A673 (cell line): ENCODE results near the gene LAIR1. TPM values are rescaled to one million over a fixed set of nuclear protein-coding genes. Genes with fewer than 3 reads are reported as not detected.
"Not testable (repeated sequence)": the region's sequence is repeated elsewhere in the genome, so short reads cannot be mapped to it uniquely, and the experiment has no call there.

Experiments
- BruUV-seq: library from RNA; stranded (reverse); fragments of 400-500 nt; replicated peaks from 2 replicates; lab custom pipeline; 2021; lab: Mats Ljungman, UMichigan
- CTCF ChIA-PET: fragments of 300-600 bp; sonication (Branson Sonifier 250); formaldehyde crosslinking; loops from one replicate; lab custom pipeline; 2022; ENCODE audit warnings: antibody characterized with exemption; lab: Charles Lee
- POLR2A ChIA-PET: fragments of 300-600 bp; sonication (Branson Sonifier 250); formaldehyde crosslinking; loops from one replicate; lab custom pipeline; 2022; ENCODE audit warnings: antibody characterized with exemption; ENCODE audit not compliant: low non-redundant PET; lab: Charles Lee
- DNase-seq: peaks from one replicate; pipeline ENCODE4 v3.0.0-alpha.2; 2015; ENCODE audit warnings: low spot score
- H3K27ac ChIP-seq: fragments of 200-600 bp; sonication (generic); 2 replicates; pipeline ENCODE4 v1.5.1; 2016; ENCODE audit warnings: mixed run types, low read depth, mild to moderate bottlenecking, mixed read lengths, antibody characterized with exemption, low read length; ENCODE audit not compliant: poor library complexity, severe bottlenecking
- H3K27me3 ChIP-seq: fragments of 200-600 bp; sonication (generic); replicated peaks from 2 replicates; pipeline ENCODE4 v1.6.1; 2017; ENCODE audit warnings: mixed run types, low read depth, mild to moderate bottlenecking, mixed read lengths, antibody characterized with exemption, low read length; ENCODE audit not compliant: insufficient read depth, poor library complexity
- H3K36me3 ChIP-seq: fragments of 200-600 bp; sonication (generic); 2 replicates; pipeline ENCODE4 v1.6.1; 2016; ENCODE audit warnings: mixed run types, mild to moderate bottlenecking, mixed read lengths, antibody characterized with exemption, low read length; ENCODE audit not compliant: insufficient read depth, poor library complexity, severe bottlenecking
- H3K4me1 ChIP-seq: fragments of 200-600 bp; sonication (generic); 2 replicates; pipeline ENCODE4 v1.6.1; 2017; ENCODE audit warnings: mixed run types, mild to moderate bottlenecking, mixed read lengths, antibody characterized with exemption, low read length; ENCODE audit not compliant: insufficient read depth, poor library complexity, severe bottlenecking
- H3K4me3 ChIP-seq: fragments of 200-600 bp; sonication (generic); 2 replicates; pipeline ENCODE4 v1.5.1; 2016; ENCODE audit warnings: low read depth, mixed run types, mild to moderate bottlenecking, mixed read lengths, low read length; ENCODE audit not compliant: poor library complexity, severe bottlenecking
- H3K9me3 ChIP-seq: fragments of 200-600 bp; sonication (generic); 2 replicates; pipeline ENCODE4 v1.6.1; 2016; ENCODE audit warnings: mixed run types, low read depth, mild to moderate bottlenecking, mixed read lengths, antibody characterized with exemption, low read length; ENCODE audit not compliant: poor library complexity, severe bottlenecking
- EZH2 ChIP-seq: fragments of 200-600 bp; sonication (generic); IDR thresholded peaks from 2 replicates; pipeline ENCODE4 v1.6.1; 2017; ENCODE audit warnings: borderline replicate concordance, low read depth, mild to moderate bottlenecking, mixed read lengths, antibody characterized with exemption, low read length; ENCODE audit not compliant: poor library complexity, severe bottlenecking
- intact Hi-C: fragments of 100-400 bp; cut with micrococcal nuclease; formaldehyde crosslinking; loops from one replicate; pipeline ENCODE4 v1.10.0; 2022; ENCODE audit not compliant: unreplicated experiment
- total RNA-seq: library from RNA; stranded (reverse); gene quantifications from 2 replicates; pipeline ENCODE4 v1.2.3, GENCODE V29; 2021
- TF ChIP-seq, protein P1 (sequence below): fragments of 300-800, 200-600 bp; sonication (generic); conservative IDR thresholded peaks from 2 replicates; pipeline ENCODE4 v1.5.1; 2017; ENCODE audit warnings: low read depth, mild to moderate bottlenecking, antibody characterized with exemption, low read length, moderate library complexity, mixed read lengths

Gene LAIR1
- total RNA-seq, 1 experiment from 2014 or later: not detected

DNA sequence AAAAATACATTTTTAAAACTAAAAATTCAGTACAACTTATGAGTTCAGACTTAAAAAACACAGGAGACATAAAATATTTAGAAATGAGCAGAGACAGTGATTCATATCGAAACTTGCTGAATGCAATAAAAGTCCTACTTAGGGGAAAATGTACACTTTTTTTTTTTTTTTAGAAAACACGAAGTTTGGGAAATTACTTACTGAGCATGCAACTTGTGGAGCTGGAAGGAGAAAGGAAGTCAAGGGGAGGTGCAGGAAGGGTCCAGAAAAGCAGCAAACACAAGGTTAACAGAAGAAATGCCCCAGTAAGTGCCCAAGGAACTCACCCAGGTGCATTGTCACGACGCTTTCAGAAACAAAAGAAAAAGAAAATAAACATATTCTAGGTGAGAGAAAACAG lies 18.6 kb upstream of the LAIR1 start:
- Histone ChIP-seq H3K27ac (no peak overlapping the region), H3K4me1 (peaks cover 4% of the 10 kb centered on the region), H3K36me3 (no peaks in the 10 kb centered on the region), H3K27me3 (peaks cover 21% of the 10 kb centered on the region), H3K9me3 (no peaks in the 10 kb centered on the region), H3K4me3 (no peak overlapping the region)
- no TSS peak for BruUV-seq
- no peak for TF ChIP-seq EZH2
- TF ChIP-seq, protein P1, sequence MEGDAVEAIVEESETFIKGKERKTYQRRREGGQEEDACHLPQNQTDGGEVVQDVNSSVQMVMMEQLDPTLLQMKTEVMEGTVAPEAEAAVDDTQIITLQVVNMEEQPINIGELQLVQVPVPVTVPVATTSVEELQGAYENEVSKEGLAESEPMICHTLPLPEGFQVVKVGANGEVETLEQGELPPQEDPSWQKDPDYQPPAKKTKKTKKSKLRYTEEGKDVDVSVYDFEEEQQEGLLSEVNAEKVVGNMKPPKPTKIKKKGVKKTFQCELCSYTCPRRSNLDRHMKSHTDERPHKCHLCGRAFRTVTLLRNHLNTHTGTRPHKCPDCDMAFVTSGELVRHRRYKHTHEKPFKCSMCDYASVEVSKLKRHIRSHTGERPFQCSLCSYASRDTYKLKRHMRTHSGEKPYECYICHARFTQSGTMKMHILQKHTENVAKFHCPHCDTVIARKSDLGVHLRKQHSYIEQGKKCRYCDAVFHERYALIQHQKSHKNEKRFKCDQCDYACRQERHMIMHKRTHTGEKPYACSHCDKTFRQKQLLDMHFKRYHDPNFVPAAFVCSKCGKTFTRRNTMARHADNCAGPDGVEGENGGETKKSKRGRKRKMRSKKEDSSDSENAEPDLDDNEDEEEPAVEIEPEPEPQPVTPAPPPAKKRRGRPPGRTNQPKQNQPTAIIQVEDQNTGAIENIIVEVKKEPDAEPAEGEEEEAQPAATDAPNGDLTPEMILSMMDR: no peak
- no peak for DNase-seq
- intact Hi-C loops: no loop called here
- ChIA-PET POLR2A (no interaction called here), CTCF (no interaction called here)

DNA sequence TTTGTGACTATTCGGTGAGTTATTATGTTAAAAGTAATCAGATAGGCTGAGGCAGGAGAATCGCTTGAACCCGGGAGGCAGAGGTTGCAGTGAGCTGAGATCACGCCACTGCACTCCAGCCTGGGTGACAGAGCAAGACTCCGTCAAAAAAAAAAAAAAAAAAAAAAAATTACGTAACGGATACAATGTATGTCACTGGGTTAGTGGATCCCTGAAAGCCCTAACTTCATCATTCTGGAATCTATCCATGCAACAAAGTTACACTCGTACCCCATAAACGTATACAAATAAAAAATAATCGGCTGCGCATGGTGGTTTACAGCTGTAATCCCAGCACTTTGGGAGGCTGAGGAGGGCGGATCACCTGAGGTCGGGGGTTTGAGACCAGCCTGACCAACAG lies 17.3 kb upstream of the LAIR1 start:
- DNase-seq, CTCF ChIA-PET, H3K4me1 ChIP-seq, intact Hi-C loops, H3K36me3 ChIP-seq, H3K27me3 ChIP-seq, POLR2A ChIA-PET, H3K9me3 ChIP-seq, BruUV-seq, H3K27ac ChIP-seq, H3K4me3 ChIP-seq: not testable (repeated sequence)

DNA sequence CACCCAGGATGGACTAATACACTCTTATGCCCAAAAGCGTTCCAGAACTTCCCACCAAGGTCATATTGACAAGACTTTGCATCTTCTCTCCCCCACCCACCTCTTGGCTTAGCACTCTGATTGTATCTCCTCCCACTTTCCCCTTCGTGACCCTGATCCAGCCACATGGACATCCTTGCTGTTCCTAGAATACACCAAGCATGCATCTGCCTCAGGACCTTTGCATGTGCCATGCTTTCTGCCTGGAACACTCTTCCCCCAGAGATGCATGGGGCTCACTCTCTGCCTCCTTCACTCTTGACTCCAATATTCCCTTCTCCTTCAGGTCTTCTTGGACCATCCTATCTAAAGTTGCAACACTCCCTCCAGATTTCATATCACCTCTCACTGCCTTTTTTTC lies 16.2 kb upstream of the LAIR1 start:
- H3K4me1 ChIP-seq: no peaks in the 10 kb centered on the region
- ChIA-PET CTCF (no interaction called here), POLR2A (no interaction called here)
- intact Hi-C loops: no loop called here
- DNase-seq: no peak
- no peaks in the 10 kb centered on the region for H3K36me3 ChIP-seq
- H3K27me3 ChIP-seq: peaks cover under 1% of the 10 kb centered on the region
- TF ChIP-seq EZH2: no peak
- TF ChIP-seq, protein P1: no peak
- BruUV-seq: no TSS peak
- no peak overlapping the region for H3K4me3 ChIP-seq
- H3K9me3 ChIP-seq: no peaks in the 10 kb centered on the region
- no peak overlapping the region for H3K27ac ChIP-seq

- no peak for DNase-seq
- no peaks in the 10 kb centered on the region for H3K36me3 ChIP-seq
- CTCF ChIA-PET: no interaction called here
- intact Hi-C loops: no loop called here
- H3K4me1 ChIP-seq: no peaks in the 10 kb centered on the region
- no peak for TF ChIP-seq EZH2
- TF ChIP-seq, protein P1: no peak
- no peak overlapping the region for H3K27ac ChIP-seq
- no TSS peak for BruUV-seq
- no peaks in the 10 kb centered on the region for H3K9me3 ChIP-seq
- H3K4me3 ChIP-seq: no peak overlapping the region
- POLR2A ChIA-PET: no interaction called here
- no peaks in the 10 kb centered on the region for H3K27me3 ChIP-seq
Observed at GRCh38 chr19:54379187-54379678, 14.5 kb upstream of the LAIR1 start.
